ENCODE results near the gene ST6GALNAC6.
"Not testable (repeated sequence)": the region's sequence is repeated elsewhere in the genome, so short reads cannot be mapped to it uniquely, and the experiment has no call there.

The ST6GALNAC6 gene

GRCh38 chr9:127873223-127873691 lies 26.1 kb downstream of the ST6GALNAC6 start:
- DNase-seq (ENCODE audit: low read depth): no peak

- no peak for DNase-seq (ENCODE audit: low read depth)
Observed at GRCh38 chr9:127872369-127873222, 26.8 kb downstream of the ST6GALNAC6 start.

- no peak for DNase-seq (ENCODE audit: low read depth)
Observed at GRCh38 chr9:127871531-127871930, 27.9 kb downstream of the ST6GALNAC6 start.

DNA sequence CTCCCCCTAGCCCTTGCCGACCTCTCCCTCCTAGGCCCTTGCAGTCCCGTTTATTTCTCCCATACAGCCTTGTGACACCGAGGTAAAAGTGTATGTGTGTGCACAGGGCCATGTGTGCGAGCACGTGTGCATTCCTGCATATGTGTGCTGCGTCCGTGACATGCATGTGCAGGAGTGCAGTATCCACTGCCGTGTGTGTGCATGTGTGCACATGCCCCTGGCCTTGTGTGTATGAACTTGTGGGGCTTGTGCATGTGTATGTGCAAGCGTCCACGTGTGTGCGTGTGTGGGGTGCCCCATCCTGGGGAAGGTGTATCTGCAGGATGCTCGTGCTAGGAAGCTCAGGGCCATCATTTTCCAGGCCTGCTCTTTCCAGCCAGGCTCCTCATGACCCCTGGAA lies 28.5 kb downstream of the ST6GALNAC6 start:
- DNase-seq (ENCODE audit: low read depth): no peak

DNA sequence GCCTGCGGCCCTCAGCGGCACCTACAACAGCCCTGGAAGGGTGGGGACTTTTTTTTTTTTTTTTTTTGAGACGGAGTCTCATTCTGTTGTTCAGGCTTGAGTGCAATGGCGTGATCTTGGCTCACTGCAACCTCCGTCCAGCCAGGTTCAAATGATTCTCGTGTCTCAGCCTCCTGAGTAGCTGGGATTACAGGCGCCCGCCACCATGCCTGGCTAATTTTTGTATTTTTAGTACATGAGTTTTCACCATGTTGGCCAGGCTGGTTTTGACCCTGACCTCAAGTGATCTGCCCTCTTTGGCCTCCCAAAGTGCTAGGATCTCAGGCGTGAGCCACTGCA lies 29.3 kb downstream of the ST6GALNAC6 start:
- not testable (repeated sequence) for DNase-seq (ENCODE audit: low read depth)

GRCh38 chr9:127869310-127870152 lies 29.9 kb downstream of the ST6GALNAC6 start:
- no peak for DNase-seq (ENCODE audit: low read depth)

DNA sequence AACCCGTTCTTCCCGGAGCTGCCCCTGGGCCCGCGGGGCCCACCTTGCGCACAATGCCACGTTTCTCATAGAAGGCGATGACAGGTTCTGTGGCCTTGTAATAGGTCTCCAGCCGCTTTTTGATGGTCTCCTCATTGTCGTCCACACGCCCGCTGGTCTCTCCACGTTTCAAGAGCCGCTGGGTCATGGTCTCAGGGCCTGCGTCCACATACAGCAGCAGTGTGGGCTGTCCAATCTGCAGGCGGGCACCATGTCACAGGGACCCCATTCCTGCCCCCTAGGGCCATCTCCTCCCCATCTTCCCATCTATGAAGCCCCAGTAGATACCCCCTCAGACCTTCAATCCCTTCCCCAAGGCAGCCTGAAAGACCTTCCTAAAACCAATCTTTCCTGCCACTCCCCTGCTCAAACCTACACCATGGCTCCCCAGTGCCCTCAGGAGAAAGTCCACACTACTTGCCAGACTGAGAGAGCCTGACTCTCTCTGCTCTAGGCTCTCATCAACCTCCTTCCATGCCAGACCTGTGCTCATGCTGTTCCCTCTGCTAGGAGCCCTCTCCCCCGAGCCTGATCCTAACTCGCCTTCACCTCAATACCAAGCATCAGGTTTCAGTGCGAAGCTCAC lies 31.0 kb downstream of the ST6GALNAC6 start:
- DNase-seq (ENCODE audit: low read depth): no peak

GRCh38 chr9:127867356-127868277 lies 31.8 kb downstream of the ST6GALNAC6 start:
- DNase-seq (ENCODE audit: low read depth): no peak

DNA sequence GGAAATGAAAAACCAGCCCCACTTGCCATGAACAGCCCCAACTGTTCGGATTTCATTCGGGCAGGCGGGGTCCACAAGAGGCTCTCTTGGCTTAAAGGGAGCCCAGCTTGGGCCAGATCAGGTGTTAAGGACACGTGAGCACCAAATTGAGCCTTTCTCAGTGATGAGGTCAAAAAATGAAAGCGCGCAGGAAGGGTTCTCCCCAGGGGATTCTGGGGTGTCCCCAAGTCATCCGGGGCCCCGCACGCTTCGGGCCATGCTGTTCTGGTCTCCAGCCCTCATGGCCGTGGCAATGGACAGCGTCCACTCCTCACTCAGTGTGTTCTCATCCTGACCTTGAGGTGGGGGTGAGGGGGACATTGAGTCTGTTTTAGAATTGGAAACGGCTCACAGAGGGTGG lies 32.9 kb downstream of the ST6GALNAC6 start:
- no peak for DNase-seq (ENCODE audit: low read depth)

DNA sequence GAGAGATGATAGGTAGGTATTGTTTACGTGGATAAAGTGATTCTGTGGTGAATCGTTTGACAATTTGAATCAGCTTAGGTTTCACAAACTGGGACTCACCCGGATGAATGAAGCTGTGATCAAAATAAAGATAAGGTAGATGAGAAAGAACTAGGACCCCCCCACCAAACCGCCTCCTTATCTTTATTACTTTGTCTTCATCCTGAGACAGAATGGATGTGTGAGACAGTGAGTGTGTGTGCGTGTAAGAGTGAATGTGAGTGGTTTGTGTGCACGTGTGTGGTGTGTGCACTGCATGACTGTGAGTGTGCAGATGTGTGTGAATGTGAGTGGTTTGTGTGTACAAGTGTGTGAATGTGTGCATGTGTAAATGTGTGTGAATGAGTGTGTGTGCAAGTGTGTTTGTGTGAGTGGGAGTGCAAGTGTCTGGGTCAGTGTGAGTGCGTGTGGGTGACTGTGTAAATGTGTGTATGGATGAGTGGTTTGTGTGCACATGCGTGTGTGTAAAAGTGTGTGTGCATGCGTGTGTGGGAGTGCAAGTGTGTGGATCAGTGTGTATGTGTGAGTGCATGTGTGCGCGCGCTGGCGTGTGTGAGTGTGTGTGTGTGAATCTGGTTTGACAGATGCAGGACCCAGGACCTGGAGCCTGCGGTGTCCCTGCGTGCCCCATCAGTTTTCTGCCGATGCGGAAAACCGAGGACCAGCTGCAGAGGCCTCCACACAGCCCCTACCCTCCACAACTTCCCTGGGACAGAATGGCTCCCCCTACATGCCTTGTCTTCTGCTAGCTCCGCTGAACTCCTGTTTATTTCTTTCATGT lies 33.5 kb downstream of the ST6GALNAC6 start:
- no peak for DNase-seq (ENCODE audit: low read depth)

- DNase-seq (ENCODE audit: low read depth): no peak
Observed at GRCh38 chr9:127863191-127863621, 36.2 kb downstream of the ST6GALNAC6 start.

GRCh38 chr9:127862075-127863011 lies 37.1 kb downstream of the ST6GALNAC6 start:
- no peak for DNase-seq (ENCODE audit: low read depth)

- no peak for DNase-seq (ENCODE audit: low read depth)
Observed at GRCh38 chr9:127860779-127861178, 38.6 kb downstream of the ST6GALNAC6 start.

DNA sequence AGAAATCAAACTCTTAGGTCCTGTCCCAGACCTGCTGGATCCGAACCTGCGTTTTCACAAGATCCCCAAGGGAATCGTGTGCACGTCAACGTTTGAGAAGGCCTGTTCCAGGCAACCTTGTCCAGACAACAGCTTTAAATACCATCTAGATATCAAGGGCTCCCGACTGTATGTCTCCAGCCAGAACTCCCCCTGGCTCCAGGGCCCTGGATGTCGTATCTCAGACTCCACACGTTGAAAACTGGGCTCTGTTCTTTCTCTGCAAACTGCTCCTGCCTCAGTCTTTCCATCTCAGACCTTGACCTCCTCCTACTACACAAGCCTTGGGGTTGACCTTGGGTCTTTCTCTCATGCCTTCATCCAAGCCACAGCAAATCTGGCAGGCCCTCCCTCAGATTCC lies 39.1 kb downstream of the ST6GALNAC6 start:
- no peak for DNase-seq (ENCODE audit: low read depth)

DNA sequence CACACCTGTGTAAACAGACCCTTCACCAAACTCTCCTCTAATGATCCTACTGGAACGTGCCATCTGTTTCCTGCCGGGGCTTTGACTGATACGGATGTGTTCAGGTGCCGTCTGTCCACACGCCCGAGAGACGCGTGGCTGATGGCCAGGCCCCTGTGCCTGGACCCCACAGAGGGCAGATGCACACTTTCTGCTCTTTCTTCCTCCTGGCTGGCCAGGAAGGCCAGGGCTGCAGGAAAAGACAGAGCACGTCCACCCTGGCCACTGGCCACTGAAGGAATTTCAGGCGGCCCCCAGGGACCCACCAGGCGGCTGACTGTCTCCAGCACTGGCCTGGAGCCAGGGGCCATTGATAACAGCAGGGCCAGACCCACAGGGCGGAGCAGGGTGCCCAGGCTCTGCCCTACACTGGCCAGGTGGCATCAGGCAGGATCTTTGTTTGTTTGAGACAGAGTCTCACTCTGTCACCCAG lies 41.3 kb downstream of the ST6GALNAC6 start:
- DNase-seq (ENCODE audit: low read depth): no peak

GRCh38 chr9:127857278-127857677 lies 42.1 kb downstream of the ST6GALNAC6 start:
- DNase-seq (ENCODE audit: low read depth): no peak

DNA sequence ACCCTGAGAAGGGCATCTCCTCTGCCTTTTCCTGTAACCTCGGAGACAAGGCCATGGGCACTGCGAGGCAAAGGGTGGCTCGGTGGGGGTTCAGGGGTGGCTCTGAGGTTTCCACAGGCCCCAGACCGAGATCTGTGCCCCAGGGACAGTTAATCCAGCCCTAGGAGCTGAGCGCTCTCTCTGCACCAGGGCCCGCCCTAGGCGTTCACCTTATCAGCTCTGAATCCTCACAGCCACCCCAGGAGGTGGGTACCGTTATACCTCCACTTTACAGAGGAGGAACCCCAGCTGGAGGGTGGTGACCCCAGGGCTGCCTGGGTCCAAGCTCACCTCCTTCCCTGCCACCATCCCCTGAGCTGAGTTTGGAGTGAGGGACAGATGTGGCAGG lies 42.7 kb downstream of the ST6GALNAC6 start:
- no peak for DNase-seq (ENCODE audit: low read depth)

DNA sequence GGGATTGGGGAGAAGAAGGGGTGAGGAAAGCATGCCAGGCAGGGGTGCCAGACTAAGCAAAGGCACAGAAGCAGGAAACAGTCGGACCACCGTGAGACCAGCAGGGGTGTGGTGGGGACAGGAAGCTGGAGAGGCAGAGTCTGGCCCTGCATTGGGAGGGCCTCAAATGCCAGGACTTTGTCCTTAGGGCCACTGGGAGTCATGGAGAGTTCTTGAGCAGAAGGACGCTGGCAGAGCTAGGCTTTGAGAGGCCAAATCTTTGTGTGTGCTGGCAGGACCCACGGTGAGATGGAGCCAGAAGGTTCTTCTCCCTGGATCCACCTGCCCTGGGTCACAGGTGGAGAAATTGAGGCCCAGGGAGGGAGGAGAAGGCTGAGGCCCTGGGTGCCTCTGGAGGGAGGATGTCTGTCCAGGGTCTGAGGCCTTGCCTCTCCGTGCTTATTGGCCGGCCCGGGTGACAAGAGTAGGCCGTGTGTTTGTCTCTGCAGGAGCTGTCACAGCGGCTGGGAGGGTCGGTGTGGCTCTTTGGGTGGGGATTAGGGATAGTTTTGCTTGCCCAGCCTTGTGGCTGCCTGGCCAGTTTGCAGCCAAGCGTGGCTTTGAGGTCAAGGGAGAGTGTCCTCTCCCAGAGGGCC lies 43.2 kb downstream of the ST6GALNAC6 start:
- no peak for DNase-seq (ENCODE audit: low read depth)

GRCh38 chr9:127855522-127855921 lies 43.9 kb downstream of the ST6GALNAC6 start:
- DNase-seq (ENCODE audit: low read depth): no peak

All from GM04503 (cell line).